HG03045 (cell line): ENCODE data around the gene SMYD3.

ENCODE experiments used
- ATAC-seq: cut with Tn5 transposase; IDR thresholded peaks from one replicate; pipeline ENCODE4 v1.9.1; 2021; ENCODE audit warnings: mild to moderate bottlenecking, moderate library complexity; ENCODE audit not compliant: unreplicated experiment

Gene SMYD3

GRCh38 chr1:245893025-245893424 is 614.1 kb downstream of the SMYD3 start:
- ATAC-seq, result no peak

- no peak for ATAC-seq
Measured at GRCh38 chr1:245888809-245889208, 618.3 kb downstream of the SMYD3 start.

- ATAC-seq, result no peak
Measured at GRCh38 chr1:245887829-245888228, 619.2 kb downstream of the SMYD3 start.

- no peak for ATAC-seq
Measured at GRCh38 chr1:245881767-245882391, 625.2 kb downstream of the SMYD3 start.

GRCh38 chr1:245880754-245881403 is 626.2 kb downstream of the SMYD3 start:
- no peak for ATAC-seq

- ATAC-seq, result no peak
Measured at GRCh38 chr1:245879091-245879490, 628.0 kb downstream of the SMYD3 start.

- no peak for ATAC-seq
Measured at GRCh38 chr1:245878585-245878984, 628.5 kb downstream of the SMYD3 start.

- ATAC-seq, result no peak
Measured at GRCh38 chr1:245877976-245878375, 629.1 kb downstream of the SMYD3 start.

- no peak for ATAC-seq
Measured at GRCh38 chr1:245876586-245876985, 630.5 kb downstream of the SMYD3 start.

- ATAC-seq, result no peak
Measured at GRCh38 chr1:245875581-245876261, 631.4 kb downstream of the SMYD3 start.

- ATAC-seq, result no peak
Measured at GRCh38 chr1:245874942-245875580, 632.0 kb downstream of the SMYD3 start.

GRCh38 chr1:245873883-245874671 is 633.0 kb downstream of the SMYD3 start:
- no peak for ATAC-seq

- no peak for ATAC-seq
Measured at GRCh38 chr1:245873068-245873467, 634.0 kb downstream of the SMYD3 start.

GRCh38 chr1:245872475-245872874 is 634.6 kb downstream of the SMYD3 start:
- ATAC-seq, result no peak

GRCh38 chr1:245871915-245872314 is 635.2 kb downstream of the SMYD3 start:
- no peak for ATAC-seq

- ATAC-seq, result no peak
Measured at GRCh38 chr1:245871191-245871590, 635.9 kb downstream of the SMYD3 start.

GRCh38 chr1:245870698-245871097 is 636.4 kb downstream of the SMYD3 start:
- no peak for ATAC-seq

GRCh38 chr1:245869847-245870246 is 637.2 kb downstream of the SMYD3 start:
- no peak for ATAC-seq

GRCh38 chr1:245867738-245868137 is 639.3 kb downstream of the SMYD3 start:
- ATAC-seq, result no peak

GRCh38 chr1:245864872-245865271 is 642.2 kb downstream of the SMYD3 start:
- ATAC-seq, result no peak
